HG02840 (cell line): ENCODE data around the gene PNN.
"Not testable (repeated sequence)": the region's sequence is repeated elsewhere in the genome, so short reads cannot be mapped to it uniquely, and the experiment has no call there.

Experiments
- ATAC-seq: cut with Tn5 transposase; IDR thresholded peaks from one replicate; pipeline ENCODE4 v1.9.1; 2021; ENCODE audit warnings: mild to moderate bottlenecking, moderate library complexity, moderate number of reproducible peaks; ENCODE audit not compliant: unreplicated experiment, low FRiP score

Gene PNN

GRCh38 chr14:39174560-39175444 is at the start of gene PNN:
Gene PNN, plus strand, starts transcription at chr14:39175254. Its CDS starts 26 bp downstream, at chr14:39175280.
- ATAC-seq, result peak; percentile 93

GRCh38 chr14:39137835-39138234 is 37.2 kb upstream of the PNN start:
- not testable (repeated sequence) for ATAC-seq

GRCh38 chr14:39138440-39138839 is 36.6 kb upstream of the PNN start:
- no peak for ATAC-seq

- ATAC-seq, result no peak
Measured at GRCh38 chr14:39140170-39140569, 34.9 kb upstream of the PNN start.

- not testable (repeated sequence) for ATAC-seq
Measured at GRCh38 chr14:39141623-39142022, 33.4 kb upstream of the PNN start.

GRCh38 chr14:39143226-39143625 is 31.8 kb upstream of the PNN start:
- not testable (repeated sequence) for ATAC-seq

- no peak for ATAC-seq
Measured at GRCh38 chr14:39145266-39145966, 29.6 kb upstream of the PNN start.

- ATAC-seq, result no peak
Measured at GRCh38 chr14:39154594-39155189, 20.4 kb upstream of the PNN start.

GRCh38 chr14:39157491-39157890 is 17.6 kb upstream of the PNN start:
- ATAC-seq, result no peak

- no peak for ATAC-seq
Measured at GRCh38 chr14:39158222-39158858, 16.7 kb upstream of the PNN start.

GRCh38 chr14:39160494-39160893 is 14.6 kb upstream of the PNN start:
- ATAC-seq, result no peak

- not testable (repeated sequence) for ATAC-seq
Measured at GRCh38 chr14:39167797-39168320, 7.2 kb upstream of the PNN start.

GRCh38 chr14:39168591-39168990 is 6.5 kb upstream of the PNN start:
- no peak for ATAC-seq

- no peak for ATAC-seq
Measured at GRCh38 chr14:39169541-39169900, 5.5 kb upstream of the PNN start.

- no peak for ATAC-seq
Measured at GRCh38 chr14:39173198-39173597, 1.9 kb upstream of the PNN start.

GRCh38 chr14:39175445-39176262 is 600 bp downstream of the PNN start:
- peak; percentile 4 for ATAC-seq

GRCh38 chr14:39176263-39177167 is 1.5 kb downstream of the PNN start:
- no peak for ATAC-seq

- no peak for ATAC-seq
Measured at GRCh38 chr14:39177168-39177545, 2.1 kb downstream of the PNN start.

- ATAC-seq, result no peak
Measured at GRCh38 chr14:39179042-39179441, 4.0 kb downstream of the PNN start.
